IMR-90 (cell line): Measurements from ENCODE around the gene CRYBG3. TPM values are rescaled to one million over a fixed set of nuclear protein-coding genes. Genes with fewer than 3 reads are reported as not detected.

Experiments used
- ATAC-seq: fragments of 200-7000 bp; cut with Tn5 transposase; 2 replicates; pipeline ENCODE4 v1.9.1; 2020; ENCODE audit warnings: low read depth, mild to moderate bottlenecking, moderate library complexity
- BruUV-seq: library from RNA; stranded (reverse); fragments of 400-500 nt; replicated peaks from 2 replicates; lab custom pipeline; 2021; lab: Mats Ljungman, UMichigan
- CTCF ChIA-PET: fragments of 300-600 bp; formaldehyde crosslinking; extraction: SDS; loops from one replicate; lab custom pipeline; 2021; ENCODE audit warnings: antibody characterized with exemption; lab: Yijun Ruan, JAX
- POLR2A ChIA-PET: fragments of 300-600 bp; sonication (Branson Sonifier 250); formaldehyde crosslinking; loops from one replicate; lab custom pipeline; 2022; ENCODE audit warnings: antibody characterized with exemption; ENCODE audit not compliant: unreplicated experiment; lab: Charles Lee
- DNase-seq: peaks from one replicate; pipeline ENCODE4 v3.0.0; 2013
- H2AFZ ChIP-seq: replicated peaks from 2 replicates; pipeline ENCODE3; 2013; ENCODE audit warnings: low read length, mild to moderate bottlenecking; ENCODE audit not compliant: poor library complexity
- H2AK5ac ChIP-seq: 2 replicates; pipeline ENCODE4 v1.6.1; 2013; ENCODE audit warnings: low read depth, low read length, inconsistent platforms
- H2AK9ac ChIP-seq: replicated peaks from 2 replicates; pipeline ENCODE3; 2013; ENCODE audit warnings: mild to moderate bottlenecking, low read depth, low read length, moderate library complexity; ENCODE audit not compliant: poor library complexity
- H2BK120ac ChIP-seq: 2 replicates; pipeline ENCODE4 v1.6.1; 2013; ENCODE audit warnings: low read depth, low read length, inconsistent platforms
- H2BK15ac ChIP-seq: 3 replicates; pipeline ENCODE4 v1.6.1; 2013; ENCODE audit warnings: low read depth, low read length, inconsistent platforms
- H2BK20ac ChIP-seq: 2 replicates; pipeline ENCODE4 v1.6.1; 2013; ENCODE audit warnings: low read depth, mild to moderate bottlenecking, inconsistent platforms, low read length, moderate library complexity
- H2BK5ac ChIP-seq: 2 replicates; pipeline ENCODE4 v1.6.1; 2013; ENCODE audit warnings: mild to moderate bottlenecking, low read depth, low read length, inconsistent platforms; ENCODE audit not compliant: poor library complexity, severe bottlenecking
- H3K14ac ChIP-seq: replicated peaks from 2 replicates; pipeline ENCODE4 v1.6.1; 2013; ENCODE audit warnings: low read depth, low read length, inconsistent platforms
- H3K18ac ChIP-seq: 2 replicates; pipeline ENCODE4 v1.6.1; 2013; ENCODE audit warnings: low read depth, low read length, control low read depth
- H3K23ac ChIP-seq: 2 replicates; pipeline ENCODE4 v1.6.1; 2013; ENCODE audit warnings: low read depth, low read length, inconsistent platforms
- H3K27ac ChIP-seq: 2 replicates; pipeline ENCODE4 v1.5.1; 2013; ENCODE audit warnings: mild to moderate bottlenecking, control low read depth, low read length; ENCODE audit not compliant: insufficient read depth
- H3K27me3 ChIP-seq: 2 replicates; pipeline ENCODE4 v1.6.1; 2013; ENCODE audit warnings: low read length; ENCODE audit not compliant: control insufficient read depth, insufficient read depth
- H3K36me3 ChIP-seq: 2 replicates; pipeline ENCODE4 v1.6.1; 2013; ENCODE audit warnings: low read length, mixed read lengths; ENCODE audit not compliant: control insufficient read depth, insufficient read depth
- H3K4ac ChIP-seq: 2 replicates; pipeline ENCODE4 v1.6.1; 2013; ENCODE audit warnings: low read depth, low read length, inconsistent platforms
- H3K4me1 ChIP-seq: 2 replicates; pipeline ENCODE4 v1.6.1; 2013; ENCODE audit warnings: low read length, mixed read lengths; ENCODE audit not compliant: control insufficient read depth, insufficient read depth
- H3K4me2 ChIP-seq: 2 replicates; pipeline ENCODE4 v1.6.1; 2013; ENCODE audit warnings: low read depth, mild to moderate bottlenecking, control low read depth, low read length, moderate library complexity
- H3K4me3 ChIP-seq: 2 replicates; pipeline ENCODE4 v1.5.1; 2013; ENCODE audit warnings: low read depth, mild to moderate bottlenecking, control low read depth, low read length, moderate library complexity; ENCODE audit not compliant: insufficient read depth
- H3K56ac ChIP-seq: 2 replicates; pipeline ENCODE4 v1.6.1; 2013; ENCODE audit warnings: low read length, inconsistent platforms; ENCODE audit not compliant: insufficient read depth; ENCODE audit errors: extremely low read depth
- H3K79me1 ChIP-seq, 2 experiments: 2 replicates each; pipeline ENCODE4 v1.6.1; 2013; ENCODE audit warnings: low read length in 2 of 2, inconsistent platforms in 1 of 2, low read depth in 1 of 2
- H3K9ac ChIP-seq: 2 replicates; pipeline ENCODE4 v1.6.1; 2013; ENCODE audit warnings: low read depth, low read length, control low read depth
- H3K9me1 ChIP-seq: 2 replicates; pipeline ENCODE4 v1.6.1; 2013; ENCODE audit warnings: low read length, inconsistent platforms; ENCODE audit not compliant: insufficient read depth
- H3K9me3 ChIP-seq: 2 replicates; pipeline ENCODE4 v1.6.1; 2013; ENCODE audit warnings: low read length; ENCODE audit not compliant: control insufficient read depth, insufficient read depth
- H4K20me1 ChIP-seq: 2 replicates; pipeline ENCODE4 v1.6.1; 2013; ENCODE audit warnings: low read length, inconsistent platforms; ENCODE audit not compliant: insufficient read depth
- H4K5ac ChIP-seq: 2 replicates; pipeline ENCODE4 v1.6.1; 2013; ENCODE audit warnings: mild to moderate bottlenecking, low read depth, low read length, control low read depth
- H4K8ac ChIP-seq, 2 experiments: 2 replicates each; pipeline ENCODE4 v1.6.1; 2013; ENCODE audit warnings: low read depth in 2 of 2, low read length in 2 of 2, control low read depth in 1 of 2, inconsistent platforms in 1 of 2
- H4K91ac ChIP-seq: 2 replicates; pipeline ENCODE4 v1.6.1; 2013; ENCODE audit warnings: low read depth, low read length, inconsistent platforms; ENCODE audit not compliant: insufficient read depth
- BHLHE40 ChIP-seq: fragments of 150-350 bp; IDR thresholded peaks from 2 replicates; pipeline ENCODE4 v1.6.1; 2016; ENCODE audit warnings: mild to moderate bottlenecking, low read depth, low read length
- CHD1 ChIP-seq: IDR thresholded peaks from 2 replicates; pipeline ENCODE4 v1.6.1; 2012; ENCODE audit warnings: low read depth, low read length, improper control_type of control experiment
- FOS ChIP-seq: fragments of 150-350 bp; IDR thresholded peaks from 2 replicates; pipeline ENCODE4 v1.6.1; 2016; ENCODE audit warnings: low read depth, low read length
- MAFK ChIP-seq: IDR thresholded peaks from 2 replicates; pipeline ENCODE4 v1.6.1; 2012; ENCODE audit warnings: low read depth, low read length, improper control_type of control experiment
- MAZ ChIP-seq: IDR thresholded peaks from 2 replicates; pipeline ENCODE4 v1.6.1; 2012; ENCODE audit warnings: low read depth, mild to moderate bottlenecking, low read length, improper control_type of control experiment, moderate library complexity, borderline replicate concordance
- MXI1 ChIP-seq: IDR thresholded peaks from 2 replicates; pipeline ENCODE4 v1.6.1; 2012; ENCODE audit warnings: low read depth, mild to moderate bottlenecking, low read length, moderate library complexity, borderline replicate concordance
- POLR2A ChIP-seq: IDR thresholded peaks from 2 replicates; pipeline ENCODE4 v1.6.1; 2012; ENCODE audit warnings: mild to moderate bottlenecking, low read depth, low read length
- RAD21 ChIP-seq: IDR thresholded peaks from 2 replicates; pipeline ENCODE4 v1.6.1; 2012; ENCODE audit warnings: low read length, improper control_type of control experiment
- RCOR1 ChIP-seq: IDR thresholded peaks from 2 replicates; pipeline ENCODE4 v1.6.1; 2012; ENCODE audit warnings: mild to moderate bottlenecking, low read length, improper control_type of control experiment; ENCODE audit not compliant: insufficient replicate concordance
- SMC3 ChIP-seq: fragments of 150-350 bp; IDR thresholded peaks from 2 replicates; pipeline ENCODE4 v1.6.1; 2016; ENCODE audit warnings: low read depth, mild to moderate bottlenecking, antibody characterized with exemption, low read length, moderate library complexity
- WGBS, 2 experiments: methylation state at CpG; one replicate each; pipeline versions ENCODE4 v1.1.5 to v1.1.7; 2013; ENCODE audit warnings: missing lambda C conversion rate in 2 of 2; ENCODE audit not compliant: insufficient read length in 1 of 2; ENCODE audit errors: extremely low coverage in 2 of 2; 5-methylcytosine and 5-hydroxymethylcytosine counted together
- dilution Hi-C: fragments of 300-500 bp; cut with HindIII; formaldehyde crosslinking; loops from one replicate; pipeline ENCODE4 v1.14.3; 2018; ENCODE audit warnings: low sequenced_read_pairs; ENCODE audit not compliant: unreplicated experiment
- in situ Hi-C: fragments of 300-500 bp; cut with MboI; formaldehyde crosslinking; loops from 3 replicates; pipeline ENCODE4 v1.14.3; 2019; ENCODE audit warnings: low sequenced_read_pairs, inconsistent platforms, mixed read lengths
- intact Hi-C: fragments of 100-400 bp; cut with micrococcal nuclease; formaldehyde crosslinking; loops from 2 replicates; pipeline ENCODE4 v1.10.0; 2022
- polyA plus RNA-seq, 3 experiments: library from polyadenylated mRNA; depleted of rRNA; stranded (reverse); fragments of >200 nt; gene quantifications; 2 replicates each; pipeline ENCODE4 v1.2.3, GENCODE V29; 2012; ENCODE audit warnings: low replicate concordance in 1 of 3
- total RNA-seq: library from RNA; depleted of rRNA; stranded (reverse); fragments of >200 nt; gene quantifications from 2 replicates; pipeline ENCODE4 v1.2.3, GENCODE V29; 2012
- TF ChIP-seq, protein P1 (sequence below): fragments of 150-350 bp; IDR thresholded peaks from 2 replicates; pipeline ENCODE4 v1.6.1; 2017; ENCODE audit warnings: mild to moderate bottlenecking, antibody characterized with exemption, low read length, low read depth
- TF ChIP-seq, protein P2 (sequence below): conservative IDR thresholded peaks from 2 replicates; pipeline ENCODE4 v1.5.1; 2012; ENCODE audit warnings: mild to moderate bottlenecking, low read depth, low read length, improper control_type of control experiment

The CRYBG3 gene
- total and polyA plus RNA-seq, 2 of the 4 experiments (the other 2 are of a cell fraction) = 4.9 to 26.2 TPM

DNA sequence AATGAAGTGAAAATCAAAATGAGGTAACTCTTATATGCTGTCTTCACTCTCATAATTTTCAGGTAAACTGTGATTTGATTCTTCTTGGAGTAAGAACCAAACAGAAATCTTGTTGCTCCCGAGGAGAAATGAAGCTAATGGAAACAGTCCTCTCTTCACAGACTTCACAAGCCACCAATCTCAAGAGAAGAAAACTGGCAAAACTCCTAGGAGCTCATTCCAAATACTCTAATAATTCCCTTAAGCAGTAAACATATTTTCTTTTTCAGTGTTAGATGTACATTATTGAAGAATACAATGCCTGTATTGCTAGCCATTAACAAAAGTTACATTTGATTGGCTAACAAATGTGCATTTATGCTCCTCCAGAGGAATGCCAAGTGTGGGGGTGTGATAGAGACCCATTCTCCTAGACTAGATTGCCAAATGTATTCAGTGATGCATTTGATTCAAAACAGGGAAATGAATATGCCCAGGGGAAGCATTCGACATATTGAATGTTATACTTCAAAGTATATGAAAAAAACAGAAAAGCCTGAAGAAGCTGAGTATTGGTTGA is 162.2 kb downstream of the CRYBG3 start:
- Histone ChIP-seq H4K91ac (no peak overlapping the region), H2AK9ac (no peak overlapping the region), H3K14ac (no peak overlapping the region), H3K9me1 (0 out of 2 replicates have a peak, but pooled peaks cover 2% of the 10 kb centered on the region), H2BK20ac (no peak overlapping the region), H3K9me3 (no peaks in the 10 kb centered on the region), H4K8ac (no peak overlapping the region), H3K18ac (no peak overlapping the region; the same call in 1 of the 2 replicates), H2BK120ac (no peak overlapping the region), H3K4me2 (peak overlapping the region; percentile 45; the same call in 1 of the 2 replicates), H2AFZ (no peak overlapping the region), H3K27ac (no peak overlapping the region; the same call in 1 of the 2 replicates), H3K56ac (no peak overlapping the region), H3K79me1 (no peaks in the 10 kb centered on the region), H2AK5ac (no peak overlapping the region), H3K4me1 (peaks cover 4% of the 10 kb centered on the region; the same call in 1 of the 2 replicates), H3K4me3 (no peak overlapping the region), H3K36me3 (no peaks in the 10 kb centered on the region), H3K4ac (no peak overlapping the region), H2BK15ac (no peak overlapping the region), H4K20me1 (no peaks in the 10 kb centered on the region), H3K23ac (no peak overlapping the region), H4K5ac (no peak overlapping the region), H3K9ac (no peak overlapping the region), H3K27me3 (no peaks in the 10 kb centered on the region; the same call in 1 of the 2 replicates), H2BK5ac (no peak overlapping the region)
- dilution Hi-C loops (no loop called here), in situ Hi-C loops (no loop called here), intact Hi-C loops (no loop called here)
- DNase-seq = no peak
- WGBS, 2 experiments = no CpG with 5 or more reads among the region's 2 CpGs
- no TSS peak for BruUV-seq
- peak; percentile 27 for ATAC-seq
- no peak for TF ChIP-seq BHLHE40
- no peak for TF ChIP-seq RAD21
- no peak for TF ChIP-seq RCOR1
- TF ChIP-seq, protein P1, sequence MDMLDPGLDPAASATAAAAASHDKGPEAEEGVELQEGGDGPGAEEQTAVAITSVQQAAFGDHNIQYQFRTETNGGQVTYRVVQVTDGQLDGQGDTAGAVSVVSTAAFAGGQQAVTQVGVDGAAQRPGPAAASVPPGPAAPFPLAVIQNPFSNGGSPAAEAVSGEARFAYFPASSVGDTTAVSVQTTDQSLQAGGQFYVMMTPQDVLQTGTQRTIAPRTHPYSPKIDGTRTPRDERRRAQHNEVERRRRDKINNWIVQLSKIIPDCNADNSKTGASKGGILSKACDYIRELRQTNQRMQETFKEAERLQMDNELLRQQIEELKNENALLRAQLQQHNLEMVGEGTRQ = no peak
- no peak for TF ChIP-seq MXI1
- TF ChIP-seq, protein P2, sequence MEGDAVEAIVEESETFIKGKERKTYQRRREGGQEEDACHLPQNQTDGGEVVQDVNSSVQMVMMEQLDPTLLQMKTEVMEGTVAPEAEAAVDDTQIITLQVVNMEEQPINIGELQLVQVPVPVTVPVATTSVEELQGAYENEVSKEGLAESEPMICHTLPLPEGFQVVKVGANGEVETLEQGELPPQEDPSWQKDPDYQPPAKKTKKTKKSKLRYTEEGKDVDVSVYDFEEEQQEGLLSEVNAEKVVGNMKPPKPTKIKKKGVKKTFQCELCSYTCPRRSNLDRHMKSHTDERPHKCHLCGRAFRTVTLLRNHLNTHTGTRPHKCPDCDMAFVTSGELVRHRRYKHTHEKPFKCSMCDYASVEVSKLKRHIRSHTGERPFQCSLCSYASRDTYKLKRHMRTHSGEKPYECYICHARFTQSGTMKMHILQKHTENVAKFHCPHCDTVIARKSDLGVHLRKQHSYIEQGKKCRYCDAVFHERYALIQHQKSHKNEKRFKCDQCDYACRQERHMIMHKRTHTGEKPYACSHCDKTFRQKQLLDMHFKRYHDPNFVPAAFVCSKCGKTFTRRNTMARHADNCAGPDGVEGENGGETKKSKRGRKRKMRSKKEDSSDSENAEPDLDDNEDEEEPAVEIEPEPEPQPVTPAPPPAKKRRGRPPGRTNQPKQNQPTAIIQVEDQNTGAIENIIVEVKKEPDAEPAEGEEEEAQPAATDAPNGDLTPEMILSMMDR = no peak
- no peak for TF ChIP-seq MAZ
- TF ChIP-seq POLR2A = no peak
- TF ChIP-seq CHD1 = no peak
- no peak for TF ChIP-seq MAFK
- no peak for TF ChIP-seq SMC3
- no peak for TF ChIP-seq FOS
- ChIA-PET POLR2A (no interaction called here), CTCF (interaction anchor here (0.9 kb wide), 1 partner anchor 16 kb away, joined by 3 read pairs; no protein-coding TSS in a partner anchor)
